Activated B cell treated with CpG ODN at 0.5 μM for 24 hours (primary cell): ENCODE measurements around the gene ATP13A5. TPM values are rescaled to one million over a fixed set of nuclear protein-coding genes. Genes with fewer than 3 reads are reported as not detected.

Experiments used
- ATAC-seq: fragments of 200-7000 bp; cut with Tn5 transposase; one replicate; pipeline ENCODE4 v1.10.0; 2021; ENCODE audit warnings: low read depth, mild to moderate bottlenecking, moderate library complexity
- CTCF ChIA-PET: fragments of 350-600 bp; sonication (Branson Sonifier 250); formaldehyde crosslinking; loops from one replicate; lab custom pipeline; 2021; ENCODE audit warnings: antibody characterized with exemption; lab: Charles Lee
- POLR2A ChIA-PET: fragments of 350-600 bp; sonication (Branson Sonifier 250); formaldehyde crosslinking; loops from one replicate; lab custom pipeline; 2021; ENCODE audit warnings: antibody characterized with exemption; lab: Charles Lee
- DNase-seq: peaks from one replicate; pipeline ENCODE4 v3.0.0; 2022
- H3K27ac Mint-ChIP-seq: one replicate; pipeline ENCODE4 v1.8.0; 2020; ENCODE audit warnings: mixed read lengths
- H3K27me3 Mint-ChIP-seq: one replicate; pipeline ENCODE4 v1.8.0; 2021; ENCODE audit warnings: mixed read lengths
- H3K36me3 Mint-ChIP-seq: one replicate; pipeline ENCODE4 v1.8.0; 2021; ENCODE audit warnings: low read depth, mixed read lengths
- H3K4me1 Mint-ChIP-seq: one replicate; pipeline ENCODE4 v1.8.0; 2021; ENCODE audit warnings: mixed read lengths
- H3K4me3 Mint-ChIP-seq: one replicate; pipeline ENCODE4 v1.8.0; 2020; ENCODE audit warnings: mild to moderate bottlenecking, mixed read lengths
- H3K9me3 Mint-ChIP-seq: one replicate; pipeline ENCODE4 v1.8.0; 2020; ENCODE audit warnings: mixed read lengths
- CTCF ChIP-seq: fragments of 200-600 bp; IDR thresholded peaks from one replicate; pipeline ENCODE4 v1.8.0; 2022; ENCODE audit warnings: antibody characterized with exemption, mild to moderate bottlenecking
- intact Hi-C: fragments of 100-400 bp; cut with micrococcal nuclease; formaldehyde crosslinking; loops from one replicate; pipeline ENCODE4 v1.15.1; 2024
- total RNA-seq: library from RNA; stranded (reverse); gene quantifications from 2 replicates; pipeline ENCODE4 v1.2.3, GENCODE V29; 2022

ATP13A5 gene
- not detected in 2 replicates for total RNA-seq

- H3K4me3 Mint-ChIP-seq: no peak within 1 kb of the TSS
- ATAC-seq (no peak), DNase-seq (no peak)
- POLR2A ChIA-PET: no interaction called here
- H3K4me1 Mint-ChIP-seq: no peaks in the 10 kb centered on the region
- CTCF ChIA-PET: no interaction called here
- H3K9me3 Mint-ChIP-seq: no peaks in the 10 kb centered on the region
- no peaks in the 10 kb centered on the region for H3K36me3 Mint-ChIP-seq
- TF ChIP-seq CTCF: no peak
- H3K27me3 Mint-ChIP-seq: peaks cover 5% of the 10 kb centered on the region
- intact Hi-C loops: no loop called here
- no peak within 1 kb of the TSS for H3K27ac Mint-ChIP-seq
Observed at GRCh38 chr3:193378706-193379105, at the start of gene ATP13A5. Gene ATP13A5 (minus strand): TSS chr3:193378753. CDS start chr3:193378725, 28 bp downstream.

GRCh38 chr3:193418576-193419373 lies 40.2 kb upstream of the ATP13A5 start:
- TF ChIP-seq CTCF: no peak
- Mint-ChIP-seq H3K36me3 (peaks cover 35% of the 10 kb centered on the region), H3K4me1 (no peaks in the 10 kb centered on the region), H3K27ac (no peak overlapping the region), H3K9me3 (peaks cover 24% of the 10 kb centered on the region), H3K27me3 (no peaks in the 10 kb centered on the region), H3K4me3 (no peak overlapping the region)
- ATAC-seq: no peak
- CTCF ChIA-PET: no interaction called here
- DNase-seq: no peak
- POLR2A ChIA-PET: no interaction called here
- intact Hi-C loops: no loop called here

- ChIA-PET POLR2A (no interaction called here), CTCF (no interaction called here)
- no peak overlapping the region for H3K4me3 Mint-ChIP-seq
- intact Hi-C loops: loop anchor here (1.0 kb wide), 1 partner anchor 9 kb away; no protein-coding TSS in a partner anchor
- no peak for TF ChIP-seq CTCF
- DNase-seq: no peak
- H3K27ac Mint-ChIP-seq: no peak overlapping the region
- no peaks in the 10 kb centered on the region for H3K4me1 Mint-ChIP-seq
- H3K9me3 Mint-ChIP-seq: peaks cover 22% of the 10 kb centered on the region
- H3K27me3 Mint-ChIP-seq: no peaks in the 10 kb centered on the region
- no peak for ATAC-seq
- peaks cover 39% of the 10 kb centered on the region for H3K36me3 Mint-ChIP-seq
Observed at GRCh38 chr3:193416629-193417028, 38.1 kb upstream of the ATP13A5 start.

GRCh38 chr3:193407688-193408087 lies 29.1 kb upstream of the ATP13A5 start:
- CTCF ChIA-PET: no interaction called here

More at GRCh38 chr3:193407688-193408087, 29.1 kb upstream of the ATP13A5 start:
- no peak overlapping the region for H3K27ac Mint-ChIP-seq
- ATAC-seq: no peak
- POLR2A ChIA-PET: no interaction called here
- TF ChIP-seq CTCF: no peak
- intact Hi-C loops: no loop called here
- no peak for DNase-seq
- peaks cover 3% of the 10 kb centered on the region for H3K36me3 Mint-ChIP-seq
- no peak overlapping the region for H3K4me3 Mint-ChIP-seq
- H3K4me1 Mint-ChIP-seq: no peaks in the 10 kb centered on the region
- H3K9me3 Mint-ChIP-seq: no peaks in the 10 kb centered on the region
- no peaks in the 10 kb centered on the region for H3K27me3 Mint-ChIP-seq
